Sciatic nerve (tissue), 2 donors: ENCODE results near the gene SLC25A34. TPM values are rescaled to one million over a fixed set of nuclear protein-coding genes. Genes with fewer than 3 reads are reported as not detected.

Experiments
- ATAC-seq: fragments of 200-7000 bp; cut with Tn5 transposase; one replicate; pipeline ENCODE4 v1.9.1; 2020; ENCODE audit warnings: mild to moderate bottlenecking, moderate library complexity
- DNase-seq: peaks from one replicate; pipeline ENCODE4 v3.0.0-alpha.2; 2020; ENCODE audit warnings: low spot score
- intact Hi-C: fragments of 100-400 bp; cut with DNase I; formaldehyde crosslinking; loops from one replicate; pipeline ENCODE4 v1.14.2; 2022
- total RNA-seq: library from RNA; stranded (reverse); fragmentation: NEBNext Ultra II Directional; extraction: Animal tissue kit (Norgen Biotek cat#: 25700); gene quantifications from one replicate; pipeline ENCODE4 v1.2.1, GENCODE V29; 2021
- donor health status: DM: no; HTN: no; CAD: no.
- donor health status: DM: no; HTN: no; CAD: no.

Gene SLC25A34
- total RNA-seq, 1 donor from 2014 or later = 1.6 TPM

- intact Hi-C loops = no loop called here
These were observed 27.4 kb upstream of the SLC25A34 start for GRCh38 chr1:15708486-15709137.

DNA sequence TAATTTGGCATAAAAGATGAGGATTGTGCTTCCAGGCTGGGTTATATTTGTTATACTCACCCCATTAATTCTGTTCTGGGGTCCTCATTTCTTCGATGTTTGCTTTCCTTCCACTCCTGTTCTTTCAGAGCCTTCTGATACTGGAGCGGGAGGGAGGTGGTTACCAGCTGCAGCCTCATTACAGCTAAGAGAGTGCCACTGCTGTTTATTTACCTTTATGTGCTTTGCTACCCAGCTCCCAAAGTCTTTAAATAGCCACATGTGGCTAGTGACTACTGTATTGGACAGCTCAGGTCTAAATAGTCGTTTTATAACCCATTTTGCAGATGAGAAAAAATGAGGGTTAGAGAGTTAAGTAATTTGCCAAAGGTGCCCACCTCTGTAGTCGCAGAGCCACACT lies 26.8 kb upstream of the SLC25A34 start:
- intact Hi-C loops = no loop called here
- DNase-seq (no peak), ATAC-seq (no peak)

More at GRCh38 chr1:15708486-15709137, 27.4 kb upstream of the SLC25A34 start:
- ATAC-seq = no peak
- no peak for DNase-seq

DNA sequence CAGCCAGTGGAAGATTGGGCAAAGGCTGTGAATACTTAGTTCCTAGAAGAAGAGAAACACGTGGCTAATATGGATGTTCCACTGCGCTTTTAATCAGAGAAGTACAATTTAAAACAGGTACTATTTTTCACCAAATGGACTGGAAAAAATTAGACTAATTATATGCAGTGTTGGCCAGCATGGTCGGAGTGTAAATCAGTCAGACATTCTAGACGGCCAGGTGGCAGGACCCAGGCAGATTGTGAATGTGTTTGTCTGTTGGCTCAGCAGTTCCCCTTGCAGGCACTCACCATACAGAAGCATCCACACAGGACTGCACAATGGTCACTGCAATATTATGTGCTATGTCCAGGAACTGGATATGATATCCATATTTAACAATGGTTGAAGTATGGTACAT lies 23.9 kb upstream of the SLC25A34 start:
- intact Hi-C loops = no loop called here
- DNase-seq = no peak
- no peak for ATAC-seq

DNA sequence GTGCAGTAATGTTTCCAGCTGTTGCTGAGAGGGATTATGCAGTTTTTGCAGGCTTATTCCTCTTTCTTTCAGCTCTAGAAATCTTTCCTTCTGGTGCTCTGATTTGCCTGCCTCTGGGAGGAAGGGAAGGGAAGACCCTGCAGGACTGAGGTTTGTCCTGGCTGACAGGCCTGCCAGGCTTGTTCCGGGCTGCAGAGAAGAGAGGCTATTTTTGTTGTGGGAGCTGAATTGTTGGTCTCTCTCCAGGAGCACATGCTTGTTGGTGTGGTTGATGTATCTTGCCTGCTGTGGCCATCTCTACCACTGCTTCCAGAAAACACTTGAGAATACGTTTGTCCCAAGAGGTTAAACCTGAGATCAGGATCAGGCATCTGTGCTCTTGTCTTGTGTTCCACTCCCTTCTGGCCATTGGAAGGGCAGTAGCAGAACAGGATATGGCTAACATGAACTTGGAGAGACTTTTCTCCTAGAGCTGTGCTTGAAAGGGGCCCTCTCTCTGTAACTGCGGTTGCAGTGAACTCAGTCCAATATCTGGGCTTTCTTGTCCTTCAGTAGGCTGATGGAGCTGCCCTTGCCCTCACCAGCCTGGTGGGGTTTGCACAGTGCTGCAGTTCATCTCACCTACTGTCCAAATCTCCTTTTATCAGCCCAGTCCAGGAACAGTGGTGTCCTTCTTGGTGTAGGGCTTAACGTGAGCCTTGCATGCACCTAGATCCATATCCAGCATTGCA lies 21.5 kb upstream of the SLC25A34 start:
- ATAC-seq = peak; percentile 76
- intact Hi-C loops = no loop called here
- no peak for DNase-seq

GRCh38 chr1:15717418-15718125 lies 18.5 kb upstream of the SLC25A34 start:
- ATAC-seq (no peak), DNase-seq (no peak)
- intact Hi-C loops = no loop called here

DNA sequence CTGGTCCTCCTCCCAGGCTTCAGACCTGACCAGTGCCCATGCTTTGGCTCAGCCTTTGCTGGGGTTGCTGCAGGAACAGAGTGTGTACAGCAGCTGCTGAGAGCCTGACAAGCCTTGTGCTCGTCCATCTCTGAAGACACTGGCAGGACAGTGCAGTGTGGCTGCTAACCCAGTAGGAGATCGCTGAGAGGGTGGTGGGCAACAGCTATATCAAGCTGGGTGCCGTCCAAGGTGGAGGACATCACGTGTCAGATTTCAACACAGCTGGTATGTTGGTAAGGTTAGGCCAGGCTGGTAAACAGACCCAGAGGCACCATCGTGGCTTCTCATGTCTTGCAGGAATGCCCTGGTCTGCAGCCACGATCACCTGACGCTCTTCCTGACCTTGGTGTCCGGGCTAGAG lies 17.9 kb upstream of the SLC25A34 start:
- intact Hi-C loops = no loop called here
- no peak for ATAC-seq

GRCh38 chr1:15719381-15720120 lies 16.5 kb upstream of the SLC25A34 start:
- DNase-seq = no peak
- ATAC-seq = no peak
- intact Hi-C loops = no loop called here

More for the DNA sequence above, 17.9 kb upstream of the SLC25A34 start:
- DNase-seq = no peak

- DNase-seq (no peak), ATAC-seq (no peak)
- intact Hi-C loops = no loop called here
These were observed 15.2 kb upstream of the SLC25A34 start for GRCh38 chr1:15720861-15721260.

- DNase-seq (no peak), ATAC-seq (no peak)
- intact Hi-C loops = no loop called here
These were observed 13.6 kb upstream of the SLC25A34 start for GRCh38 chr1:15722411-15722810.

DNA sequence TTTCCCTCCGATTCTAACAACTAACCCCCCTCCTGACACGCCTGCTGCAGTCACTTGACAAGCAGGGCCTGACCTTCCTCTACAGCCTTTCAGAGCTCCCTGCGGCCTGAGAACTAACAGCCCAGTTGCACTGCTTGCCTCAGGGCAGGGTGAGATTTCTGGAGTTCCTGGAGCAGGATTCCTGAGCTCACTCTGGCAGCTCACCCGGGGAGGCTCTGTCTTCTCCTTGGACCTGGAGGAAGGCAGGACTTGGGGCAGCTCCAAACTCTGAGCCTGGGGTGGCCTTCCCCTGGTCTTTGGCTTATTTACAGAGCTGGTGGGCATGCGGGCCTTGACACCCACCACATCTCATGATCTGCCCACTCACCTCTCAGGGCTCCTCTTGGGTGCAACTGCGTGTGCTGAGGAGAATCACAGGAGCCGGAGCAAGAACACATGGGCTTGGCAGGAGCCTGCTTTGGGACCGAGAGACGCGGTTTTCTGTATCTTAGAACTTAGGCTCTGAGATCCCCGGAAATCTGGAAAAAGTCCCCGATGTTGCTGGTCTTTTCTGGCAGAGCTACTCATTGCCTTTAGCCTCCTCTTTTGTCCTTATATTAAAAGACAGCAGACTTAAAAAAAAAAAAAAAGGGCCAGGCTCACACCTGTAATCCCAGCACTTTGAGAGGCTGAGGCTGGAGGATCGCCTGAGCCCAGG lies 13.1 kb upstream of the SLC25A34 start:
- ATAC-seq = peak; percentile 40
- intact Hi-C loops = no loop called here
- DNase-seq = no peak

DNA sequence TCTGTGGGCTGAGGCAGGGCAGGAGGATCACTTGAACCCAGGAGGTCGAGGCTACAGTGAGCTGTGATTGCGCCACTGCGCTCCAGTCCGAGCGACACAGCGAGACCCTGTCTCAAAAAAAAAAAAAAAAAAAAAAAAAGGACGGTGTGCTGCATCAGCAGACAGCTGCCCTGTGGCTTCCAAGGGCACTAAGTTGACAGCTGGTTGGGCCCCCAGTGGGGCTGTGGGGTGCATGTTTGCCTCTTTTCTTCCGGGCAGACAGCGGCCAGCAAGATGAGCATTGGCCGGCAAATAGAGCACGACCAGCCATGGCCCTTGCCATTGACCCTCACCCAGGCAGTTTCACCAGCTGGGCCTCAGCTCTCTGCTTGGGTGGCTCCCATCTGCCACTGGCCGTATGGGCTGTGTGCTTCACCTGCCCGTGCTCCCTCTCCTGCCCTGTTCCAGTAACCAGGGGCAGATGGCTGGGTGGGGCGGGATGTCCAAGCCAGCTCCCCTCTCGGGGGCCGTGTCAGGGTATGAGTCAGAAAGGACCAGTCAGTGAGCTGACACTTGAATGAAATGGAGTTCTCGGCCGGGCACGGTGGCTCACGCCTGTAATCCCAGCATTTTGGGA lies 12.3 kb upstream of the SLC25A34 start:
- intact Hi-C loops = no loop called here
- ATAC-seq (no peak), DNase-seq (no peak)

DNA sequence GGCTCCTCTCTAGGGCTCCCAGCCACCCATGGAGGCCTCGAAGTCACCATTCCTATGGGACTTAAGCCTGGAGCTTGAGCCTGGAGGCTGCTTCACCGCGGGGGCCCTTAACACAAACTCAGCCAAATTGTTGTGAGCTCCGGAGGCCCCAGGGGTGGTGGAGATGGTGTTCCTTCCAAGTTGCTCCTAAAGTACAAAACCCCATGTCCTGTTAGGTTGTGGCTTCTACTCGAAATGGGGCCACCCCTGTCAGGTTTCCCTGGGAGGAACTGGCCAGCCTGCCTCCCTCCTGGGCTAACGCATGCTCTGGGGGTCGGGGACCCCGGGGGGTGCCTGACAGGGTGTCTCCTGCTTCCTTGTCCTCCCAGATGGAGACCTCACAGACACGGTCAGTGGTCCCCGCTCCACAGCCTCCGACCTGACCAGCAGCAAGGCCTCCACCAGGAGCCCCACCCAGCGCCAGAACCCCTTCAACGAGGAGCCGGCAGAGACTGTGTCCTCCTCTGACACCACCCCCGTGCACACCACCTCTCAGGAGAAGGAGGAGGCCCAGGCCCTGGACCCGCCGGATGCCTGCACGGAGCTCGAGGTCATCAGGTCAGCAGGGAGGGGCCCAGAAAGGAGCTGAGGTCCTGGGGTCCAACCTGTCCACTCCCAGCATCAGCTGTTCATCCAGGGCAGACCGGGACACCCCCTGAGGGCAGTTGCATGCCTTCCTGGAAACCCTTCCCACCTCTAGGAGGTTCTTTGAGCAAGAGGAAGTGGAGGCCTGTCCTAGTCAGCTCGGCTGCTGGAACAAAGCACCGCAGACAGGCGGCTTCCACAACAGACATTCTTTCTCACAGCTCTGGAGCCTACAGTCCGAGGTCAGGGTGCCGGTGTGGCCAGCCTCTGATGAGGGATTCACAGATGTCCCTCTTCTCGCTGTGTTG lies 10.8 kb upstream of the SLC25A34 start:
- ATAC-seq = peak; percentile 22
- no peak for DNase-seq
- intact Hi-C loops = no loop called here

GRCh38 chr1:15726508-15726907 lies 9.6 kb upstream of the SLC25A34 start:
- intact Hi-C loops = no loop called here
- no peak for ATAC-seq
- DNase-seq = no peak

- intact Hi-C loops = no loop called here
- DNase-seq (no peak), ATAC-seq (no peak)
These were observed 9.0 kb upstream of the SLC25A34 start for GRCh38 chr1:15727021-15727420.

GRCh38 chr1:15727424-15727823 lies 8.6 kb upstream of the SLC25A34 start:
- ATAC-seq (no peak), DNase-seq (no peak)
- intact Hi-C loops = no loop called here

GRCh38 chr1:15727866-15728534 lies 8.1 kb upstream of the SLC25A34 start:
- no peak for DNase-seq
- ATAC-seq = no peak
- intact Hi-C loops = no loop called here
